CD14-positive monocyte (primary cell): ENCODE results near the gene MDGA2. TPM values are rescaled to one million over a fixed set of nuclear protein-coding genes. Genes with fewer than 3 reads are reported as not detected.

ENCODE experiments used
- DNase-seq, 3 donors: peaks; one replicate each; pipeline ENCODE4 v3.0.0-alpha.2; 2011 to 2022
- H2AFZ ChIP-seq: 2 replicates; pipeline ENCODE4 v1.6.0; 2012; ENCODE audit warnings: mild to moderate bottlenecking, low read depth, low read length, inconsistent platforms; ENCODE audit not compliant: insufficient read depth, poor library complexity, severe bottlenecking
- H3K27ac ChIP-seq, 2 donors: 1 replicate in 1 of 2; 2 replicates in 1 of 2; pipeline ENCODE4 v1.5.1; 2012 to 2013; ENCODE audit warnings: low read length in 2 of 2, control low read depth in 1 of 2, inconsistent platforms in 1 of 2, low read depth in 1 of 2, mild to moderate bottlenecking in 1 of 2
- H3K27me3 ChIP-seq, 2 donors: one replicate each; pipeline versions ENCODE4 v1.6.0 to v1.6.1; 2011 to 2013; ENCODE audit warnings: low read length in 2 of 2; ENCODE audit not compliant: control insufficient read depth in 2 of 2, insufficient read depth in 2 of 2
- H3K36me3 ChIP-seq, 2 donors: replicated peaks in 1 of 2; 1 replicate in 1 of 2; 2 replicates in 1 of 2; pipeline versions ENCODE4 v1.5.1 to v1.6.1; 2012 to 2013; ENCODE audit warnings: low read length in 2 of 2, control low read depth in 1 of 2, inconsistent platforms in 1 of 2, mild to moderate bottlenecking in 1 of 2; ENCODE audit not compliant: insufficient read depth in 2 of 2, control insufficient read depth in 1 of 2
- H3K4me1 ChIP-seq, 2 donors: 1 replicate in 1 of 2; 2 replicates in 1 of 2; pipeline versions ENCODE4 v1.5.1 to v1.6.1; 2012 to 2013; ENCODE audit warnings: low read length in 2 of 2, control low read depth in 1 of 2, inconsistent platforms in 1 of 2, mild to moderate bottlenecking in 1 of 2, moderate library complexity in 1 of 2; ENCODE audit not compliant: insufficient read depth in 2 of 2, control insufficient read depth in 1 of 2
- H3K4me2 ChIP-seq: replicated peaks from 2 replicates; pipeline ENCODE3; 2012; ENCODE audit warnings: low read length, moderate library complexity, mild to moderate bottlenecking; ENCODE audit not compliant: poor library complexity, severe bottlenecking; ENCODE audit errors: extremely low read depth
- H3K4me3 ChIP-seq, 3 experiments: fragments of 200-600 bp in 1 of 3; sonication (generic) in 1 of 3; replicated peaks in 1 of 3; 1 replicate in 2 of 3; 2 replicates in 1 of 3; pipeline ENCODE4 v1.5.1; 2011 to 2013; ENCODE audit warnings: low read length in 3 of 3, mild to moderate bottlenecking in 3 of 3, control low read depth in 2 of 3, low read depth in 2 of 3, inconsistent platforms in 1 of 3, moderate library complexity in 1 of 3
- H3K79me2 ChIP-seq: 2 replicates; pipeline ENCODE4 v1.6.0; 2012; ENCODE audit warnings: mild to moderate bottlenecking, control low read depth, inconsistent platforms, low read length, moderate library complexity; ENCODE audit not compliant: insufficient read depth
- H3K9ac ChIP-seq: 2 replicates; pipeline ENCODE4 v1.6.0; 2017; ENCODE audit warnings: low read length, mild to moderate bottlenecking; ENCODE audit not compliant: insufficient read depth, poor library complexity, severe bottlenecking
- H3K9me3 ChIP-seq, 2 donors: replicated peaks in 1 of 2; 1 replicate in 1 of 2; 2 replicates in 1 of 2; pipeline versions ENCODE4 v1.5.1 to v1.6.1; 2012 to 2013; ENCODE audit warnings: low read length in 2 of 2, control low read depth in 1 of 2; ENCODE audit not compliant: control insufficient read depth in 1 of 2, insufficient read depth in 1 of 2
- H4K20me1 ChIP-seq: 2 replicates; pipeline ENCODE4 v1.6.0; 2012; ENCODE audit warnings: mild to moderate bottlenecking, low read length, control low read depth, moderate library complexity; ENCODE audit not compliant: insufficient read depth
- H3K27ac Mint-ChIP-seq, 7 donors: one replicate each; pipeline ENCODE4 v1.8.0; 2020; ENCODE audit warnings: mild to moderate bottlenecking in 7 of 7, mixed read lengths in 7 of 7, moderate library complexity in 6 of 7, inconsistent platforms in 2 of 7
- H3K27me3 Mint-ChIP-seq, 3 donors: one replicate each; pipeline ENCODE4 v1.8.0; 2021 to 2022; ENCODE audit warnings: low read depth in 3 of 3, mild to moderate bottlenecking in 3 of 3, mixed read lengths in 3 of 3, moderate library complexity in 3 of 3, inconsistent platforms in 1 of 3
- H3K36me3 Mint-ChIP-seq, 2 donors: one replicate each; pipeline ENCODE4 v1.8.0; 2020; ENCODE audit warnings: mixed read lengths in 2 of 2, inconsistent platforms in 1 of 2, mild to moderate bottlenecking in 1 of 2
- H3K4me1 Mint-ChIP-seq: one replicate; pipeline ENCODE4 v1.8.0; 2020; ENCODE audit warnings: mild to moderate bottlenecking, mixed read lengths
- H3K4me3 Mint-ChIP-seq, 2 donors: one replicate each; pipeline ENCODE4 v1.8.0; 2020; ENCODE audit warnings: mild to moderate bottlenecking in 2 of 2, mixed read lengths in 2 of 2, moderate library complexity in 1 of 2
- H3K9me3 Mint-ChIP-seq, 7 donors: one replicate each; pipeline ENCODE4 v1.8.0; 2020 to 2022; ENCODE audit warnings: mixed read lengths in 7 of 7, mild to moderate bottlenecking in 6 of 7, moderate library complexity in 6 of 7, inconsistent platforms in 2 of 7
- CTCF ChIP-seq: fragments of 200-600 bp; IDR thresholded peaks from one replicate; pipeline ENCODE4 v1.8.0; 2022; ENCODE audit warnings: antibody characterized with exemption, mild to moderate bottlenecking
- WGBS: methylation state at CpG from one replicate; pipeline ENCODE4 v1.1.5; 2013; ENCODE audit warnings: missing lambda C conversion rate; ENCODE audit not compliant: insufficient coverage; 5-methylcytosine and 5-hydroxymethylcytosine counted together
- intact Hi-C, 2 donors: fragments of 100-400 bp; cut with micrococcal nuclease; formaldehyde crosslinking; loops; one replicate each; pipeline versions ENCODE4 v1.15.0 to v1.15.1; 2023
- polyA minus RNA-seq: library from RNA; depleted of rRNA, polyadenylated mRNA; stranded (reverse); fragments of >200 nt; gene quantifications from 2 replicates; pipeline ENCODE4 v1.2.3, GENCODE V29; 2012
- polyA plus RNA-seq, 3 donors: library from polyadenylated mRNA; depleted of rRNA in 1 of 3; unstranded in 2 of 3; stranded (reverse) in 1 of 3; fragments of 300-500 nt in 2 of 3; fragments of >200 nt in 1 of 3; fragmentation: Illumina TruSeq in 2 of 3; gene quantifications; 1 replicate in 2 of 3; 2 replicates in 1 of 3; pipeline ENCODE4 v1.2.3, GENCODE V29; 2012 to 2021
- total RNA-seq, 12 experiments: library from RNA in 1 of 12; stranded (reverse) in 1 of 12; fragments of 120-200 nt in 1 of 12; gene quantifications; one replicate each; pipeline ENCODE4 v1.2.4 and lab custom pipeline; 2013 to 2026; ENCODE audit warnings: mixed read lengths in 6 of 12, inconsistent platforms in 1 of 12

MDGA2 gene
- 0.02 TPM for total RNA-seq (2013)
- polyA plus RNA-seq (not detected), polyA minus RNA-seq (not detected in 2 replicates), total RNA-seq (lab: John Stamatoyannopoulos, UW) (0 to 2.4 (median 0.08) reads per million in 11 experiments)

- Histone ChIP-seq H3K4me1 (peaks cover 5 to 7% of the 10 kb centered on the region in 2 donors), H3K36me3 (no peaks in the 10 kb centered on the region), H3K4me2 (peak within 1 kb of the TSS; percentile 47), H3K9me3 (peaks cover 0 to 7% of the 10 kb centered on the region in 2 donors), H2AFZ (no peak within 1 kb of the TSS), H3K4me3 (peak within 1 kb of the TSS in 1 of 3 experiments; percentile 51), H3K9ac (no peak within 1 kb of the TSS), H3K27ac (no peak within 1 kb of the TSS), H3K27me3 (peaks cover 57 to 77% of the 10 kb centered on the region in 2 donors), H4K20me1 (no peaks in the 10 kb centered on the region), H3K79me2 (no peaks in the 10 kb centered on the region)
- intact Hi-C loops = no loop called here
- DNase-seq = no peak
- no peaks in the 10 kb centered on the region for H3K36me3 Mint-ChIP-seq
- peaks cover 20% of the 10 kb centered on the region for H3K4me1 Mint-ChIP-seq
- WGBS = under 1% methylated on average over 90 of the region's 90 CpGs
- H3K9me3 Mint-ChIP-seq = peaks cover 0 to 12% (median 2%) of the 10 kb centered on the region in 7 donors
- peaks cover 59 to 68% (median 59%) of the 10 kb centered on the region in 3 donors for H3K27me3 Mint-ChIP-seq
- peak within 1 kb of the TSS in 1 of 7 donors; percentile 43 for H3K27ac Mint-ChIP-seq
- no peak for TF ChIP-seq CTCF
- peak within 1 kb of the TSS; percentile 71 to 95 for H3K4me3 Mint-ChIP-seq
Observed at GRCh38 chr14:47675466-47676314, at the start of gene MDGA2. Gene MDGA2 (minus strand): TSS chr14:47675605.

- H3K27me3 ChIP-seq = no peaks in the 10 kb centered on the region
- H2AFZ ChIP-seq = no peak overlapping the region
- peaks cover 1 to 5% (median 2%) of the 10 kb centered on the region in 3 donors for H3K27me3 Mint-ChIP-seq
- DNase-seq = no peak
- H3K9me3 Mint-ChIP-seq = peaks cover 0 to 3% (median 0%) of the 10 kb centered on the region in 7 donors
- H3K36me3 Mint-ChIP-seq = no peaks in the 10 kb centered on the region
- H3K4me3 Mint-ChIP-seq = no peak overlapping the region
- H3K4me3 ChIP-seq = no peak overlapping the region
- no peaks in the 10 kb centered on the region for H4K20me1 ChIP-seq
- H3K9me3 ChIP-seq = no peaks in the 10 kb centered on the region
- H3K4me1 Mint-ChIP-seq = no peaks in the 10 kb centered on the region
- 100% methylated on average over 2 of the region's 2 CpGs for WGBS
- no peak for TF ChIP-seq CTCF
- no peaks in the 10 kb centered on the region for H3K79me2 ChIP-seq
- no peak overlapping the region for H3K27ac Mint-ChIP-seq
- no peak overlapping the region for H3K9ac ChIP-seq
- intact Hi-C loops = no loop called here
- no peaks in the 10 kb centered on the region for H3K4me1 ChIP-seq
- no peak overlapping the region for H3K4me2 ChIP-seq
- H3K36me3 ChIP-seq = no peaks in the 10 kb centered on the region
- no peak overlapping the region for H3K27ac ChIP-seq
Observed at GRCh38 chr14:47722929-47723693, 47.7 kb upstream of the MDGA2 start.
